HCT116 (cell line): ENCODE measurements around the gene RAMP2.

Source experiments
- EGR1 ChIP-seq: IDR thresholded peaks from 2 replicates; pipeline ENCODE4 v1.6.1; 2012; ENCODE audit warnings: low read depth
- ELF1 ChIP-seq: IDR thresholded peaks from 2 replicates; pipeline ENCODE4 v1.6.1; 2012; ENCODE audit warnings: low read depth, borderline replicate concordance
- EZH2 ChIP-seq: fragments of 200-600 bp; sonication (generic); IDR thresholded peaks from 2 replicates; pipeline ENCODE4 v1.6.1; 2017; ENCODE audit warnings: antibody characterized with exemption, mixed run types
- EZH2phosphoT487 ChIP-seq: fragments of 200-600 bp; IDR thresholded peaks from 2 replicates; pipeline ENCODE4 v1.6.1; 2018; ENCODE audit warnings: antibody characterized with exemption, borderline replicate concordance
- POLR2A ChIP-seq: IDR thresholded peaks from 2 replicates; pipeline ENCODE4 v1.7.0; 2011; ENCODE audit warnings: borderline replicate concordance; ENCODE audit not compliant: insufficient read depth, insufficient read length; ENCODE audit errors: extremely low read depth
- POLR2AphosphoS5 ChIP-seq: IDR thresholded peaks from 2 replicates; pipeline ENCODE4 v1.6.1; 2011; ENCODE audit warnings: mild to moderate bottlenecking, low read depth, low read length, moderate library complexity
- RAD21 ChIP-seq: IDR thresholded peaks from 2 replicates; pipeline ENCODE4 v1.6.1; 2012; ENCODE audit warnings: low read depth, mild to moderate bottlenecking
- SP1 ChIP-seq: IDR thresholded peaks from 2 replicates; pipeline ENCODE4 v1.6.1; 2012; ENCODE audit warnings: low read depth
- TF ChIP-seq, protein P1 (sequence below), 3 experiments: fragments of 200-600 bp in 1 of 3; sonication (generic) in 1 of 3; IDR thresholded peaks in 2 of 3; conservative IDR thresholded peaks in 1 of 3; 2 replicates each; pipeline ENCODE4 v1.5.1; 2012 to 2017; ENCODE audit warnings: low read depth in 2 of 3, low read length in 2 of 3, antibody characterized with exemption in 1 of 3, borderline replicate concordance in 1 of 3, control low read depth in 1 of 3, mild to moderate bottlenecking in 1 of 3, mixed read lengths in 1 of 3, mixed run types in 1 of 3, moderate library complexity in 1 of 3; ENCODE audit not compliant: insufficient read depth in 1 of 3
- TF ChIP-seq, protein P2 (sequence below): IDR thresholded peaks from 2 replicates; pipeline ENCODE4 v1.6.1; 2011; ENCODE audit warnings: mild to moderate bottlenecking, low read length, moderate library complexity; ENCODE audit not compliant: insufficient replicate concordance; ENCODE audit errors: extremely low read depth
- TF ChIP-seq, protein P3 (sequence below): IDR thresholded peaks from 2 replicates; pipeline ENCODE4 v1.6.1; 2012

DNA sequence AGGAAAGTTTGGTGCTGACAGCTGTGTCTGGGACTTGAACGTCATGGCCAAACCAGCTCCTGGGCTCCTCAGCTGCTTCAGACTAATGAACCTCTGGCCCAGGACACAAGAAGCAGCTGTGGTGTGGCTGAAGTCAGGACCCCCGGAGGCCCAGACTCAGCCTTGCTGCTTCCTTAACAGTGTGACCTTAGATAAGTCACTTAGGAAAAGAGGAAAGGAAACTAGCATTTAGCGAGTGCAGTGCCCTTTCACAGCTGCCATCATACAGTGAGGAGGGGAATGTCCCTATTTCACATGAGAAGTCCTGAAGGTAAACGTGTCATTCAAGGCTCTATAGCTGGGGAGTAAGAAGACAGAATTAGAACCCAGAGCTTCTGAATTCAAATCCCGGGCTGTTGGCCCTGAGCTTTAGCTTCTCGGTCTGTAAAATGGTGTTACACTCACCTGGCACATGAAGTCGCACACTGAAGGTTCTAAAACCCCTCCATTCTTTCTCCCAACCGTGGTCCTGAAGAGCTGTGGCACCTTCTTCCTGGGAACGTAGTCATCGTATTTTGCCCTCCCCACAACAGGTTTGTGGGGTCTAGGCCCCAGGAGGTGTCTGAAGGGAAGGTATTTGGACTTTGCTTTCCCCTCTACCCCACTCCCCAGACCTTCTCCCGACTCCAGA, 910 bp upstream of the RAMP2 start:
- TF ChIP-seq POLR2A (no peak), EZH2 (no peak), EZH2phosphoT487 (no peak), POLR2AphosphoS5 (no peak), EGR1 (no peak), SP1 (no peak), RAD21 (no peak), ELF1 (no peak)
- TF ChIP-seq, protein P1, sequence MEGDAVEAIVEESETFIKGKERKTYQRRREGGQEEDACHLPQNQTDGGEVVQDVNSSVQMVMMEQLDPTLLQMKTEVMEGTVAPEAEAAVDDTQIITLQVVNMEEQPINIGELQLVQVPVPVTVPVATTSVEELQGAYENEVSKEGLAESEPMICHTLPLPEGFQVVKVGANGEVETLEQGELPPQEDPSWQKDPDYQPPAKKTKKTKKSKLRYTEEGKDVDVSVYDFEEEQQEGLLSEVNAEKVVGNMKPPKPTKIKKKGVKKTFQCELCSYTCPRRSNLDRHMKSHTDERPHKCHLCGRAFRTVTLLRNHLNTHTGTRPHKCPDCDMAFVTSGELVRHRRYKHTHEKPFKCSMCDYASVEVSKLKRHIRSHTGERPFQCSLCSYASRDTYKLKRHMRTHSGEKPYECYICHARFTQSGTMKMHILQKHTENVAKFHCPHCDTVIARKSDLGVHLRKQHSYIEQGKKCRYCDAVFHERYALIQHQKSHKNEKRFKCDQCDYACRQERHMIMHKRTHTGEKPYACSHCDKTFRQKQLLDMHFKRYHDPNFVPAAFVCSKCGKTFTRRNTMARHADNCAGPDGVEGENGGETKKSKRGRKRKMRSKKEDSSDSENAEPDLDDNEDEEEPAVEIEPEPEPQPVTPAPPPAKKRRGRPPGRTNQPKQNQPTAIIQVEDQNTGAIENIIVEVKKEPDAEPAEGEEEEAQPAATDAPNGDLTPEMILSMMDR (IDR thresholded peaks at IDR 0.05 in 2 of 3, conservative IDR thresholded peaks at IDR 0.05 in 1 of 3; ENCODE audit: borderline replicate concordance in 1 of 3, insufficient read depth in 1 of 3, low read depth in 2 of 3, low read length in 2 of 3) = no peak
- TF ChIP-seq, protein P2, sequence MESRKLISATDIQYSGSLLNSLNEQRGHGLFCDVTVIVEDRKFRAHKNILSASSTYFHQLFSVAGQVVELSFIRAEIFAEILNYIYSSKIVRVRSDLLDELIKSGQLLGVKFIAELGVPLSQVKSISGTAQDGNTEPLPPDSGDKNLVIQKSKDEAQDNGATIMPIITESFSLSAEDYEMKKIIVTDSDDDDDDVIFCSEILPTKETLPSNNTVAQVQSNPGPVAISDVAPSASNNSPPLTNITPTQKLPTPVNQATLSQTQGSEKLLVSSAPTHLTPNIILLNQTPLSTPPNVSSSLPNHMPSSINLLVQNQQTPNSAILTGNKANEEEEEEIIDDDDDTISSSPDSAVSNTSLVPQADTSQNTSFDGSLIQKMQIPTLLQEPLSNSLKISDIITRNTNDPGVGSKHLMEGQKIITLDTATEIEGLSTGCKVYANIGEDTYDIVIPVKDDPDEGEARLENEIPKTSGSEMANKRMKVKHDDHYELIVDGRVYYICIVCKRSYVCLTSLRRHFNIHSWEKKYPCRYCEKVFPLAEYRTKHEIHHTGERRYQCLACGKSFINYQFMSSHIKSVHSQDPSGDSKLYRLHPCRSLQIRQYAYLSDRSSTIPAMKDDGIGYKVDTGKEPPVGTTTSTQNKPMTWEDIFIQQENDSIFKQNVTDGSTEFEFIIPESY = no peak
- TF ChIP-seq, protein P3, sequence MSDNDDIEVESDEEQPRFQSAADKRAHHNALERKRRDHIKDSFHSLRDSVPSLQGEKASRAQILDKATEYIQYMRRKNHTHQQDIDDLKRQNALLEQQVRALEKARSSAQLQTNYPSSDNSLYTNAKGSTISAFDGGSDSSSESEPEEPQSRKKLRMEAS = no peak
